ENCODE results near the gene DDIT4. TPM values are rescaled to one million over a fixed set of nuclear protein-coding genes. Genes with fewer than 3 reads are reported as not detected.

The DDIT4 gene
- total RNA-seq, 1 donor from 2014 or later: 161 TPM

- Histone ChIP-seq H3K36me3 (no peaks in the 10 kb centered on the region), H3K4me3 (no peak overlapping the region), H3K9me3 (no peaks in the 10 kb centered on the region), H3K27ac (peak overlapping the region; percentile 80), H3K27me3 (ENCODE audit: low read depth) (no peaks in the 10 kb centered on the region), H3K4me1 (peaks cover 93% of the 10 kb centered on the region)
- no peak for DNase-seq
- no peak for TF ChIP-seq CTCF (IDR thresholded peaks at IDR 0.05)
- no peak for ATAC-seq
- intact Hi-C loops (cut with DNase I): no loop called here
Observed at GRCh38 chr10:72252972-72253371, 20.8 kb upstream of the DDIT4 start.

- H3K4me3 ChIP-seq: no peak overlapping the region
- ATAC-seq (no peak), DNase-seq (no peak)
- no peaks in the 10 kb centered on the region for H3K9me3 ChIP-seq
- H3K27me3 ChIP-seq (ENCODE audit: low read depth): no peaks in the 10 kb centered on the region
- peak overlapping the region; percentile 80 for H3K27ac ChIP-seq
- H3K36me3 ChIP-seq: no peaks in the 10 kb centered on the region
- H3K4me1 ChIP-seq: peaks cover 87% of the 10 kb centered on the region
- TF ChIP-seq CTCF (IDR thresholded peaks at IDR 0.05): no peak
- intact Hi-C loops (cut with DNase I): no loop called here
Observed at GRCh38 chr10:72253578-72253977, 20.1 kb upstream of the DDIT4 start.

- Histone ChIP-seq H3K36me3 (no peaks in the 10 kb centered on the region), H3K4me3 (peak overlapping the region; percentile 1), H3K4me1 (peaks cover 84% of the 10 kb centered on the region), H3K9me3 (no peaks in the 10 kb centered on the region), H3K27ac (peak overlapping the region; percentile 80), H3K27me3 (ENCODE audit: low read depth) (no peaks in the 10 kb centered on the region)
- ATAC-seq: peak; percentile 95
- peak; percentile 89 for DNase-seq
- intact Hi-C loops (cut with DNase I): no loop called here
- TF ChIP-seq CTCF (IDR thresholded peaks at IDR 0.05): no peak
Observed at GRCh38 chr10:72254813-72255568, 18.7 kb upstream of the DDIT4 start.

GRCh38 chr10:72255977-72256729, 17.6 kb upstream of the DDIT4 start:
- DNase-seq: no peak
- no peak for ATAC-seq
- Histone ChIP-seq H3K9me3 (no peaks in the 10 kb centered on the region), H3K27me3 (ENCODE audit: low read depth) (no peaks in the 10 kb centered on the region), H3K4me1 (peaks cover 84% of the 10 kb centered on the region), H3K27ac (peak overlapping the region; percentile 80), H3K4me3 (no peak overlapping the region), H3K36me3 (no peaks in the 10 kb centered on the region)
- intact Hi-C loops (cut with DNase I): no loop called here
- TF ChIP-seq CTCF (IDR thresholded peaks at IDR 0.05): no peak

- H3K4me3 ChIP-seq: no peak overlapping the region
- H3K36me3 ChIP-seq: no peaks in the 10 kb centered on the region
- peaks cover 83% of the 10 kb centered on the region for H3K4me1 ChIP-seq
- no peaks in the 10 kb centered on the region for H3K27me3 ChIP-seq (ENCODE audit: low read depth)
- DNase-seq: no peak
- intact Hi-C loops (cut with DNase I): no loop called here
- peak overlapping the region; percentile 25 for H3K27ac ChIP-seq
- peak; percentile 4 to 5 for ATAC-seq
- no peaks in the 10 kb centered on the region for H3K9me3 ChIP-seq
- TF ChIP-seq CTCF (IDR thresholded peaks at IDR 0.05): no peak
Observed at GRCh38 chr10:72257051-72257892, 16.5 kb upstream of the DDIT4 start.

All from lower lobe of right lung (tissue), 2 donors.